ENCODE measurements around the gene SURF1.

DNA sequence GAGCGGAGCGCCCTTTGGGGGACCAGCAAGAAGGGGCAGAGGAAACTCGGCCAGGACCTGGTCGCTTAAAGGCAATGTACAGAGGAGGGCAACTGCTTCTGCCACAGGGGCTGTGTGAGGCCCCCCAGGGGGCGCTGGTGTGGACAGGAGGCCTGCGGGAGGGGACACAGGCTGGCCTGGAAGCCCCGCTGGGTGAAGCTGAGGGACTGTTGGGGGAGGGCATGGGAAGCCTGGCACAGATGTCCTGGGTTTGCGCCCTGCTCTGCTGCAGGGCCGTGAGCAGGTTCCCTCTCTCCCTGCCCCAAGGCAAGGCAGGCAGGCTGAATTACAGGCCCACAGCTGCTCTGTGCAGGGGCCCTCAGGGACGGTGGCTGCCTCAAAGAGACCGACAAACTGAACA is 13.7 kb downstream of the SURF1 start:
- TF ChIP-seq, protein P1, sequence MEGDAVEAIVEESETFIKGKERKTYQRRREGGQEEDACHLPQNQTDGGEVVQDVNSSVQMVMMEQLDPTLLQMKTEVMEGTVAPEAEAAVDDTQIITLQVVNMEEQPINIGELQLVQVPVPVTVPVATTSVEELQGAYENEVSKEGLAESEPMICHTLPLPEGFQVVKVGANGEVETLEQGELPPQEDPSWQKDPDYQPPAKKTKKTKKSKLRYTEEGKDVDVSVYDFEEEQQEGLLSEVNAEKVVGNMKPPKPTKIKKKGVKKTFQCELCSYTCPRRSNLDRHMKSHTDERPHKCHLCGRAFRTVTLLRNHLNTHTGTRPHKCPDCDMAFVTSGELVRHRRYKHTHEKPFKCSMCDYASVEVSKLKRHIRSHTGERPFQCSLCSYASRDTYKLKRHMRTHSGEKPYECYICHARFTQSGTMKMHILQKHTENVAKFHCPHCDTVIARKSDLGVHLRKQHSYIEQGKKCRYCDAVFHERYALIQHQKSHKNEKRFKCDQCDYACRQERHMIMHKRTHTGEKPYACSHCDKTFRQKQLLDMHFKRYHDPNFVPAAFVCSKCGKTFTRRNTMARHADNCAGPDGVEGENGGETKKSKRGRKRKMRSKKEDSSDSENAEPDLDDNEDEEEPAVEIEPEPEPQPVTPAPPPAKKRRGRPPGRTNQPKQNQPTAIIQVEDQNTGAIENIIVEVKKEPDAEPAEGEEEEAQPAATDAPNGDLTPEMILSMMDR (IDR thresholded peaks at IDR 0.05): peak in 1 of 12 donors; percentile 6
- TF ChIP-seq POLR2A (IDR thresholded peaks at IDR 0.05): no peak
